ENCODE data around the gene APBA2.

The APBA2 gene

GRCh38 chr15:29045717-29046116 is 159.9 kb downstream of the APBA2 start:
- DNase-seq (ENCODE audit: low read depth) = no peak
- H3K4me3 ChIP-seq (replicated peaks; ENCODE audit: low read depth, low read length) = no peak overlapping the region
- no peak for TF ChIP-seq CTCF (IDR thresholded peaks at IDR 0.05; ENCODE audit: low read length, missing control alignments)

GRCh38 chr15:29046281-29046810 is 160.6 kb downstream of the APBA2 start:
- no peak for TF ChIP-seq CTCF (IDR thresholded peaks at IDR 0.05; ENCODE audit: low read length, missing control alignments)
- H3K4me3 ChIP-seq (replicated peaks; ENCODE audit: low read depth, low read length) = no peak overlapping the region
- no peak for DNase-seq (ENCODE audit: low read depth)

- DNase-seq (ENCODE audit: low read depth) = no peak
- H3K4me3 ChIP-seq (replicated peaks; ENCODE audit: low read depth, low read length) = no peak overlapping the region
- TF ChIP-seq CTCF (IDR thresholded peaks at IDR 0.05; ENCODE audit: low read length, missing control alignments) = no peak
Measured at GRCh38 chr15:29046977-29047376, 161.2 kb downstream of the APBA2 start.

GRCh38 chr15:29048011-29048410 is 162.2 kb downstream of the APBA2 start:
- H3K4me3 ChIP-seq (replicated peaks; ENCODE audit: low read depth, low read length) = no peak overlapping the region
- DNase-seq (ENCODE audit: low read depth) = no peak
- no peak for TF ChIP-seq CTCF (IDR thresholded peaks at IDR 0.05; ENCODE audit: low read length, missing control alignments)

- H3K4me3 ChIP-seq (replicated peaks; ENCODE audit: low read depth, low read length) = no peak overlapping the region
- no peak for TF ChIP-seq CTCF (IDR thresholded peaks at IDR 0.05; ENCODE audit: low read length, missing control alignments)
- DNase-seq (ENCODE audit: low read depth) = peak; percentile 56
Measured at GRCh38 chr15:29050870-29051269, 165.1 kb downstream of the APBA2 start.

- TF ChIP-seq CTCF (IDR thresholded peaks at IDR 0.05; ENCODE audit: low read length, missing control alignments) = no peak
- DNase-seq (ENCODE audit: low read depth) = no peak
Measured at GRCh38 chr15:29051422-29051821, 165.6 kb downstream of the APBA2 start.

GRCh38 chr15:29053006-29053405 is 167.2 kb downstream of the APBA2 start:
- no peak overlapping the region for H3K4me3 ChIP-seq (replicated peaks; ENCODE audit: low read depth, low read length)
- DNase-seq (ENCODE audit: low read depth) = no peak
- no peak for TF ChIP-seq CTCF (IDR thresholded peaks at IDR 0.05; ENCODE audit: low read length, missing control alignments)

More at GRCh38 chr15:29051422-29051821, 165.6 kb downstream of the APBA2 start:
- no peak overlapping the region for H3K4me3 ChIP-seq (replicated peaks; ENCODE audit: low read depth, low read length)
